PFSK-1 (cell line): ENCODE data around the gene ATP2B2.

Experiments used
- FOXP2 ChIP-seq: optimal IDR thresholded peaks from 2 replicates; pipeline ENCODE3; 2011; ENCODE audit warnings: borderline replicate concordance, control low read depth, inconsistent platforms; ENCODE audit not compliant: insufficient read depth; ENCODE audit errors: extremely low read length, extremely low read depth
- POLR2AphosphoS5 ChIP-seq: IDR thresholded peaks from 2 replicates; pipeline ENCODE4 v1.6.1; 2012; ENCODE audit warnings: low read depth, mild to moderate bottlenecking, control low read depth, low read length, moderate library complexity
- SIN3A ChIP-seq: IDR thresholded peaks from 2 replicates; pipeline ENCODE4 v1.6.1; 2012; ENCODE audit warnings: mild to moderate bottlenecking, low read length, moderate library complexity, borderline replicate concordance; ENCODE audit not compliant: insufficient read depth
- TAF1 ChIP-seq: IDR thresholded peaks from 2 replicates; pipeline ENCODE4 v1.6.1; 2012; ENCODE audit warnings: low read length, control low read depth, borderline replicate concordance; ENCODE audit not compliant: insufficient read depth
- TF ChIP-seq, protein P1 (sequence below), 2 experiments: IDR thresholded peaks; 2 replicates each; pipeline versions ENCODE4 v1.6.1 to v1.8.0; 2011 to 2012; ENCODE audit warnings: low read depth in 2 of 2, low read length in 2 of 2, control low read depth in 1 of 2, inconsistent platforms in 1 of 2, mild to moderate bottlenecking in 1 of 2, moderate library complexity in 1 of 2; ENCODE audit not compliant: insufficient read depth in 1 of 2

- TF ChIP-seq POLR2AphosphoS5 (no peak), TAF1 (no peak), SIN3A (no peak), FOXP2 (no peak)
- TF ChIP-seq, protein P1, sequence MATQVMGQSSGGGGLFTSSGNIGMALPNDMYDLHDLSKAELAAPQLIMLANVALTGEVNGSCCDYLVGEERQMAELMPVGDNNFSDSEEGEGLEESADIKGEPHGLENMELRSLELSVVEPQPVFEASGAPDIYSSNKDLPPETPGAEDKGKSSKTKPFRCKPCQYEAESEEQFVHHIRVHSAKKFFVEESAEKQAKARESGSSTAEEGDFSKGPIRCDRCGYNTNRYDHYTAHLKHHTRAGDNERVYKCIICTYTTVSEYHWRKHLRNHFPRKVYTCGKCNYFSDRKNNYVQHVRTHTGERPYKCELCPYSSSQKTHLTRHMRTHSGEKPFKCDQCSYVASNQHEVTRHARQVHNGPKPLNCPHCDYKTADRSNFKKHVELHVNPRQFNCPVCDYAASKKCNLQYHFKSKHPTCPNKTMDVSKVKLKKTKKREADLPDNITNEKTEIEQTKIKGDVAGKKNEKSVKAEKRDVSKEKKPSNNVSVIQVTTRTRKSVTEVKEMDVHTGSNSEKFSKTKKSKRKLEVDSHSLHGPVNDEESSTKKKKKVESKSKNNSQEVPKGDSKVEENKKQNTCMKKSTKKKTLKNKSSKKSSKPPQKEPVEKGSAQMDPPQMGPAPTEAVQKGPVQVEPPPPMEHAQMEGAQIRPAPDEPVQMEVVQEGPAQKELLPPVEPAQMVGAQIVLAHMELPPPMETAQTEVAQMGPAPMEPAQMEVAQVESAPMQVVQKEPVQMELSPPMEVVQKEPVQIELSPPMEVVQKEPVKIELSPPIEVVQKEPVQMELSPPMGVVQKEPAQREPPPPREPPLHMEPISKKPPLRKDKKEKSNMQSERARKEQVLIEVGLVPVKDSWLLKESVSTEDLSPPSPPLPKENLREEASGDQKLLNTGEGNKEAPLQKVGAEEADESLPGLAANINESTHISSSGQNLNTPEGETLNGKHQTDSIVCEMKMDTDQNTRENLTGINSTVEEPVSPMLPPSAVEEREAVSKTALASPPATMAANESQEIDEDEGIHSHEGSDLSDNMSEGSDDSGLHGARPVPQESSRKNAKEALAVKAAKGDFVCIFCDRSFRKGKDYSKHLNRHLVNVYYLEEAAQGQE (IDR thresholded peaks at IDR 0.05; ENCODE audit: insufficient read depth in 1 of 2, low read depth in 2 of 2, low read length in 2 of 2): no peak
Measured at GRCh38 chr3:10375296-10376053, 129.9 kb downstream of the ATP2B2 start.
